ENCODE data around the gene TAS1R3.

The TAS1R3 gene

GRCh38 chr1:1324524-1325287 lies 6.4 kb upstream of the TAS1R3 start, which contains the start of the genes CPTP and INTS11:
CPTP (plus strand) TSS chr1:1324802; CDS start chr1:1326911, 2,109 bp downstream.
INTS11 (minus strand) TSS chr1:1324660; CDS start chr1:1324608, 52 bp downstream.
- peak; percentile 59 for DNase-seq

DNA sequence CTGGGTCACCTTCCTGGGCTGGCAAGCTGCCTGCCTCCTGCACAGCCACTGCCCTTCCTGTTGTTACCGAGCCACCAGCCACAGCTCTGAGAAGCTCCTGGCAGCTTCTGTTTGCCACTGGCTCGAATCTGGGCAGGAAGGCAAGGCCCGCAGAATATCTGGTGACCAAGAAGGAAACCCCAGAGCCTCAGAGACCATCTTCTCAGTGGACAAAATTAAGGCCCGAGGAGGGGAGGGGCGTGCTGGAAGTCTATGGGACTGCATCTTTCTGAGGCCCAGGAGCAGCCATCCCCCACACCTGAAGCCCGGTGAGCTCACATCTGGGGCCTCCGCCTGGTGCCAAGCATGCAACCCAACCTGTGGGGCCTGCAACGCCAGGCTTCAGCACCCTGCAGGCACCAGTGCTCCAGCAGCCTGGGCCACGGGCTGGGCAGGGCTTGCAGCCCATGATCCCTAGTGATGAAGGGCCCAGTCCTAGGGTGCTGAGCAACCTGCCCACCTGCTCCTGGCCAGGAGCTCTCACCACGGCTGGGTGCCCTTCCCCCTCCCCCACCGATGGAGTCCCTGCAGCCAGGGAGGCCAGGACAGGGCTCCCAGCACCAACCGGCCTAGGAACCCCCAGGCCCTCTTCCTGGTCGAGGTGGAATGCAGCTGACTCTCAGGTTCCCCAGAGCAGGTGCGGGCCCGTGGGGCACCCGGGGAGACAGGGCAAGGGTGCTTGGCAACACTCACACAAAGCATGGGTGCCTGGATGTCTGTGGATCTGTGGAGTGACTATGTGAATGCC lies 5.6 kb upstream of the TAS1R3 start:
- DNase-seq: no peak

DNA sequence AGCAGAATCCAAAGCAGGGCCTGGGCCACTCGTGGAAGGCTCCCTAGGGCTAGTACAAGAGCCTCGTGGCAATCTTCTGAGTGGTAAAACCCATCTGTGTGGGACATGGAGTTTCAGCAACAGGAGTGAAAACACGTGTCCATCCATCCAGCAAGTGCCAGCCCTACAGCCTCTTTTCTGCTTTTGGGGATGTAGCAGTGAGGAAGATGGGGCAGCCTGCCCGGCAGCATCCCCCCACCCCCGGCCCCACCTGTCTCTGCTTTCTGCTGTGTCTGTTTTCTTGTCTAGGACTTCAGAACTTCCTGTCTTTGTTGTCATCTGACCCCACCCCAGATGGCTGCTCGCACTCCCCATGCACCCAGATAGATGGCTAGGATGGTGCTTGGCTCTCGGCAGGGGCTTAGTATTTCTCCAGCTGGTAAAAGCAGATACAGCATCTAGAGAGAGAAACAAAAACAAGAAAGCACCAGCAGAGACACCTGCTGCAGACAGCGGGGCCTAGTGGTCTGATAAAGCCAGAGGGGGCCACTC lies 4.9 kb upstream of the TAS1R3 start:
- DNase-seq: no peak

GRCh38 chr1:1327291-1327690 lies 3.8 kb upstream of the TAS1R3 start:
- no peak for DNase-seq

DNA sequence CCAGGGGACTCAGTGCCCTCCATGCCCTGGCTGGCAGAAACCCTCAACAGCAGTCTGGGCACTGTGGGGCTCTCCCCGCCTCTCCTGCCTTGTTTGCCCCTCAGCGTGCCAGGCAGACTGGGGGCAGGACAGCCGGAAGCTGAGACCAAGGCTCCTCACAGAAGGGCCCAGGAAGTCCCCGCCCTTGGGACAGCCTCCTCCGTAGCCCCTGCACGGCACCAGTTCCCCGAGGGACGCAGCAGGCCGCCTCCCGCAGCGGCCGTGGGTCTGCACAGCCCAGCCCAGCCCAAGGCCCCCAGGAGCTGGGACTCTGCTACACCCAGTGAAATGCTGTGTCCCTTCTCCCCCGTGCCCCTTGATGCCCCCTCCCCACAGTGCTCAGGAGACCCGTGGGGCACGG lies 2.8 kb upstream of the TAS1R3 start:
- DNase-seq: no peak

DNA sequence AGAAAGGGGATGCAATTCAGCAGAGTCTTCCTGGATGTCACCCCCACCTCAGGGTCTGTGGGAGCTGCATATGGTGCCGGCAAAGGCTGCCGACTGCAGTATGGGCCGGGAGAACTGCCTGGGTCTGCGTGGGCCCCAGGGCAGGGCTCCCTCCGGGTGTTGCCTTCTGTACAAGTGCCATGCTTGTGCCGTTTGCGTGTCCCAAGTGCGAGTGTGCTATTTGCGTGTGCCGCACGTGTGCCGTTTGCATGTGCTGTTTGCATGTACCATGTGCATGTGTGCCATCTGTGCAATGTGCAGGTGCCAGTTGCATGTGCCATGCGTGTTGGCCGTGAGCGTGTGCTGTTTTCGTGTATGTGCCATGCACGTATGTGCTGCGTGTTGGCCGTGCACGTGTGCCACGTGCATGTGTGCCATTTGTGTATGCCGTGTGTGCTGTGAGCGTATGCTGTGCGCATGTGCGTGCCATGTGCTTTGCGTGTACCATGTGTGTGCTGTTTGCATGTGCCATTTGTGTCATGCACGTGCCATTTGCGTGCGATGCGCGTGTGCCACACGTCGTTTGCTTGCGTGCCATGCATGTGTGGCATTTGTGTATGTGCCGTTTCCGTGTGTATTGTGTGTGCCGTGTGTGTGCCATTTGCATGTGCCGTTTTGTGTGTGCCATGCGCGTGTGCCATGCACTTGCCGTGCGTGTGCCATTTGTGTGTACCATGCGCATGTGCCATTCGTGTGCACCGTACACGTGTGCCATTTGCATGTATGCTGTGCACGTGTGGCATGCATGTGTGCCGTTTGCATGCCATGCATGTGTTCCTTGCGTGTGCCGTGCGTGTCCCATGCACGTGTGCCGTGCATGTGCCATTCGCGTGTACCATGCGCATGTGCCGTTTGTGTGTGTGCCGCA lies 1.5 kb upstream of the TAS1R3 start:
- DNase-seq: no peak

GRCh38 chr1:1330366-1331067 lies 563 bp upstream of the TAS1R3 start:
- no peak for DNase-seq

DNA sequence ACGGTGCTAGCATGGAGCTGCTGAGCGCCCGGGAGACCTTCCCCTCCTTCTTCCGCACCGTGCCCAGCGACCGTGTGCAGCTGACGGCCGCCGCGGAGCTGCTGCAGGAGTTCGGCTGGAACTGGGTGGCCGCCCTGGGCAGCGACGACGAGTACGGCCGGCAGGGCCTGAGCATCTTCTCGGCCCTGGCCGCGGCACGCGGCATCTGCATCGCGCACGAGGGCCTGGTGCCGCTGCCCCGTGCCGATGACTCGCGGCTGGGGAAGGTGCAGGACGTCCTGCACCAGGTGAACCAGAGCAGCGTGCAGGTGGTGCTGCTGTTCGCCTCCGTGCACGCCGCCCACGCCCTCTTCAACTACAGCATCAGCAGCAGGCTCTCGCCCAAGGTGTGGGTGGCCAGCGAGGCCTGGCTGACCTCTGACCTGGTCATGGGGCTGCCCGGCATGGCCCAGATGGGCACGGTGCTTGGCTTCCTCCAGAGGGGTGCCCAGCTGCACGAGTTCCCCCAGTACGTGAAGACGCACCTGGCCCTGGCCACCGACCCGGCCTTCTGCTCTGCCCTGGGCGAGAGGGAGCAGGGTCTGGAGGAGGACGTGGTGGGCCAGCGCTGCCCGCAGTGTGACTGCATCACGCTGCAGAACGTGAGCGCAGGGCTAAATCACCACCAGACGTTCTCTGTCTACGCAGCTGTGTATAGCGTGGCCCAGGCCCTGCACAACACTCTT lies 1.1 kb downstream of the TAS1R3 start:
- DNase-seq: no peak

GRCh38 chr1:1332774-1333480 lies 1.8 kb downstream of the TAS1R3 start:
- DNase-seq: no peak

- no peak for DNase-seq
Measured at GRCh38 chr1:1333551-1334241, 2.6 kb downstream of the TAS1R3 start.

- no peak for DNase-seq
Measured at GRCh38 chr1:1334835-1335234, 3.8 kb downstream of the TAS1R3 start.

GRCh38 chr1:1335283-1335682 lies 4.2 kb downstream of the TAS1R3 start:
- no peak for DNase-seq

- no peak for DNase-seq
Measured at GRCh38 chr1:1335792-1336248, 4.7 kb downstream of the TAS1R3 start.

DNA sequence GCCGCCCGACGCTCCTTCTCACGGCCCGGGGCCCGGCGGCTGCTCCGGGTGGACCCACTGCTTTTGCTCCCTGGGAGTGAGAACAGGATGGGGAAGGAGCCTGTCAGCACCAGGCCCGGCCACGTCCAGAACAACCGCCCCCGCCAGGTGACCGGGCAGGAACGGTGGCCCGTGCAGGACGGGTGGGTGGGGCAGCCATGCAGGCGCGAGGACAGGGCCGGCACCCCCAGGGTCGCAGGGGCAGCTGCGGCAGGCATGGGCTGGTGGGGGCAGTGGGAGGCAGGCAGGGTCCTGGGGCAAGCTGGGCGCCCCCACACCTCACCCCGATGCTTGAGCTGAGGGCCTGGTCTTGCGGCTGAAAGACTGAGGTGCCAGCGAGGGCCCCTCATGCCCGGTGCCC lies 5.4 kb downstream of the TAS1R3 start:
- DNase-seq: no peak

GRCh38 chr1:1336931-1337792 lies 6.1 kb downstream of the TAS1R3 start:
- no peak for DNase-seq

GRCh38 chr1:1337793-1338147 lies 6.7 kb downstream of the TAS1R3 start:
- DNase-seq: no peak

DNA sequence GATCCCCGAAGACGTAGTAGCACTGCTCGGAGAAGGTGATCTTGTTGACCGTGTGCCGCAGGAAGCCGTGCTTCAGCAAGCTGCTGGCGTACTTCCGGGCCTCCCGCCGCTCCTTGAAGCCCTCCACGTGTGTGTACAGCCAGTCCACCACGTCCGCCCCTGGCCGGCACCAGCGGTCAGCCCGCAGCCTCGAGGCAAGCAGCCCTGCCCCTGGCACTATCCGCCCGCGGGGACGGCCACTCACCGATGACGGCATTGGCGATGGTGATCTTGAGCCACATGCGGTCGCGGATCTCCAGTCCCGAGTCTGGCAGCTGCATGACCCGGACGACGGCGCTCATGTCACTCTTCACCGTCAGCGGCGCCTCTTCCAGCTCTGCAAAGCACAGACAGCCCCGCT lies 7.2 kb downstream of the TAS1R3 start:
- DNase-seq: no peak

- DNase-seq: no peak
Measured at GRCh38 chr1:1340185-1340584, 9.1 kb downstream of the TAS1R3 start.
